IMR-90 (cell line): ENCODE results near the gene CHRNA3.

ENCODE experiments used
- BHLHE40 ChIP-seq: fragments of 150-350 bp; IDR thresholded peaks from 2 replicates; pipeline ENCODE4 v1.6.1; 2016; ENCODE audit warnings: mild to moderate bottlenecking, low read depth, low read length
- CEBPB ChIP-seq: IDR thresholded peaks from 2 replicates; pipeline ENCODE4 v1.6.1; 2012; ENCODE audit warnings: low read depth, low read length, improper control_type of control experiment
- CHD1 ChIP-seq: IDR thresholded peaks from 2 replicates; pipeline ENCODE4 v1.6.1; 2012; ENCODE audit warnings: low read depth, low read length, improper control_type of control experiment
- CTCF ChIP-seq: conservative IDR thresholded peaks from 2 replicates; pipeline ENCODE4 v1.5.1; 2012; ENCODE audit warnings: mild to moderate bottlenecking, low read depth, low read length, improper control_type of control experiment
- ELK1 ChIP-seq: fragments of 150-350 bp; IDR thresholded peaks from 2 replicates; pipeline ENCODE4 v1.6.1; 2016; ENCODE audit warnings: low read depth, mild to moderate bottlenecking, low read length, moderate library complexity, borderline replicate concordance
- MAFK ChIP-seq: IDR thresholded peaks from 2 replicates; pipeline ENCODE4 v1.6.1; 2012; ENCODE audit warnings: low read depth, low read length, improper control_type of control experiment
- MAZ ChIP-seq: IDR thresholded peaks from 2 replicates; pipeline ENCODE4 v1.6.1; 2012; ENCODE audit warnings: low read depth, mild to moderate bottlenecking, low read length, improper control_type of control experiment, moderate library complexity, borderline replicate concordance
- MXI1 ChIP-seq: IDR thresholded peaks from 2 replicates; pipeline ENCODE4 v1.6.1; 2012; ENCODE audit warnings: low read depth, mild to moderate bottlenecking, low read length, moderate library complexity, borderline replicate concordance
- POLR2A ChIP-seq: IDR thresholded peaks from 2 replicates; pipeline ENCODE4 v1.6.1; 2012; ENCODE audit warnings: mild to moderate bottlenecking, low read depth, low read length
- RAD21 ChIP-seq: IDR thresholded peaks from 2 replicates; pipeline ENCODE4 v1.6.1; 2012; ENCODE audit warnings: low read length, improper control_type of control experiment
- RFX5 ChIP-seq: IDR thresholded peaks from 2 replicates; pipeline ENCODE4 v1.8.0; 2012; ENCODE audit warnings: low read depth, mild to moderate bottlenecking, low read length, moderate library complexity

GRCh38 chr15:78627348-78627747, 6.6 kb upstream of the CHRNA3 start:
- TF ChIP-seq CHD1 (no peak), CTCF (no peak), POLR2A (no peak), RFX5 (no peak), MAFK (no peak), RAD21 (no peak), BHLHE40 (no peak), CEBPB (no peak), MAZ (no peak), MXI1 (no peak), ELK1 (no peak)
